ENCODE data around the gene SCG5.

- TF ChIP-seq CTCF (IDR thresholded peaks at IDR 0.05; ENCODE audit: low read depth, low read length) (no peak), EZH2phosphoT487 (IDR thresholded peaks at IDR 0.05; ENCODE audit: low read depth) (no peak)
Measured at GRCh38 chr15:32707436-32707835, 65.9 kb downstream of the SCG5 start.

All from OCI-LY3 (cell line).